SK-N-SH treated with all-trans-retinoic acid at 6 μM for 48 hours (cell line): ENCODE data around the gene DYNC1I1.
A peak's percentile ranks its signal among the peaks of the same experiment; 100 is the strongest.

Experiments
- ATAC-seq: fragments of 200-7000 bp; cut with Tn5 transposase; 3 replicates; pipeline ENCODE4 v1.9.1; 2020; ENCODE audit warnings: mild to moderate bottlenecking, moderate library complexity
- ARNTL ChIP-seq: fragments of 450-650 bp; formaldehyde crosslinking; IDR thresholded peaks from 2 replicates; pipeline ENCODE4 v1.5.0; 2020; ENCODE audit warnings: low read depth, mild to moderate bottlenecking, moderate library complexity, borderline replicate concordance
- CREB5 ChIP-seq: fragments of 250-450 bp; sonication (Bioruptor Pico); IDR thresholded peaks from 2 replicates; pipeline ENCODE4 v1.5.1; 2020; ENCODE audit warnings: low read depth, mild to moderate bottlenecking, moderate library complexity
- CSDC2 ChIP-seq: fragments of 250-450 bp; sonication (Bioruptor Pico); IDR thresholded peaks from 2 replicates; pipeline ENCODE4 v1.5.0; 2020; ENCODE audit warnings: mild to moderate bottlenecking, moderate library complexity
- CSRNP3 ChIP-seq: fragments of 250-450 bp; sonication (Bioruptor Pico); IDR thresholded peaks from 2 replicates; pipeline ENCODE4 v1.5.1; 2021; ENCODE audit warnings: mild to moderate bottlenecking, moderate library complexity
- ESRRG ChIP-seq: fragments of 250-450 bp; sonication (Bioruptor Pico); IDR thresholded peaks from 2 replicates; pipeline ENCODE4 v1.6.1; 2021; ENCODE audit warnings: mild to moderate bottlenecking
- GLIS3 ChIP-seq: fragments of 250-450 bp; sonication (Bioruptor Pico); IDR thresholded peaks from 2 replicates; pipeline ENCODE4 v1.5.0; 2020; ENCODE audit warnings: mild to moderate bottlenecking, moderate library complexity
- ISL1 ChIP-seq: fragments of 250-450 bp; sonication (Bioruptor Pico); IDR thresholded peaks from 2 replicates; pipeline ENCODE4 v2.1.2; 2022; ENCODE audit warnings: mild to moderate bottlenecking, moderate library complexity
- OSR1 ChIP-seq: fragments of 250-450 bp; sonication (Bioruptor Pico); IDR thresholded peaks from 2 replicates; pipeline ENCODE4 v1.8.0; 2022; ENCODE audit warnings: moderate library complexity, mild to moderate bottlenecking, inconsistent platforms
- PATZ1 ChIP-seq: fragments of 250-450 bp; sonication (Bioruptor Pico); IDR thresholded peaks from 2 replicates; pipeline ENCODE4 v1.8.0; 2020; ENCODE audit warnings: mild to moderate bottlenecking, moderate library complexity, borderline replicate concordance
- POU6F1 ChIP-seq: fragments of 250-450 bp; sonication (Bioruptor Pico); IDR thresholded peaks from 2 replicates; pipeline ENCODE4 v1.8.0; 2021; ENCODE audit warnings: low read depth, mild to moderate bottlenecking, moderate library complexity, borderline replicate concordance
- PPARA ChIP-seq: fragments of 250-450 bp; sonication (Bioruptor Pico); IDR thresholded peaks from 2 replicates; pipeline ENCODE4 v1.5.0; 2020; ENCODE audit warnings: mild to moderate bottlenecking, borderline replicate concordance
- RARB ChIP-seq: fragments of 250-450 bp; sonication (Bioruptor Pico); IDR thresholded peaks from 2 replicates; pipeline ENCODE4 v1.8.0; 2021; ENCODE audit warnings: mild to moderate bottlenecking, moderate library complexity
- TCF4 ChIP-seq: fragments of 250-450 bp; sonication (Bioruptor Pico); IDR thresholded peaks from 2 replicates; pipeline ENCODE4 v1.8.0; 2021; ENCODE audit warnings: mild to moderate bottlenecking, moderate library complexity, borderline replicate concordance
- TOX ChIP-seq: fragments of 250-450 bp; sonication (Bioruptor Pico); IDR thresholded peaks from 2 replicates; pipeline ENCODE4 v1.8.0; 2021; ENCODE audit warnings: mild to moderate bottlenecking, moderate library complexity, borderline replicate concordance
- TSHZ2 ChIP-seq: fragments of 250-450 bp; sonication (Bioruptor Pico); IDR thresholded peaks from 2 replicates; pipeline ENCODE4 v1.5.0; 2020; ENCODE audit warnings: mild to moderate bottlenecking, moderate library complexity
- ZC3H10 ChIP-seq: fragments of 250-450 bp; sonication (Bioruptor Pico); IDR thresholded peaks from 2 replicates; pipeline ENCODE4 v1.5.1; 2021; ENCODE audit warnings: mild to moderate bottlenecking, moderate library complexity
- ZFP30 ChIP-seq: fragments of 450-650 bp; formaldehyde crosslinking; IDR thresholded peaks from 2 replicates; pipeline ENCODE4 v1.5.0; 2022; ENCODE audit warnings: mild to moderate bottlenecking, moderate library complexity
- ZNF565 ChIP-seq: fragments of 450-650 bp; formaldehyde crosslinking; conservative IDR thresholded peaks from 2 replicates; pipeline ENCODE4 v1.5.0; 2020; ENCODE audit warnings: low read depth, mild to moderate bottlenecking, moderate library complexity
- ZNF70 ChIP-seq: fragments of 450-650 bp; formaldehyde crosslinking; IDR thresholded peaks from 2 replicates; pipeline ENCODE4 v1.5.0; 2020; ENCODE audit warnings: mild to moderate bottlenecking, moderate library complexity
- ZNF8 ChIP-seq: fragments of 450-650 bp; formaldehyde crosslinking; IDR thresholded peaks from 2 replicates; pipeline ENCODE4 v1.5.0; 2020; ENCODE audit warnings: mild to moderate bottlenecking, moderate library complexity

The DYNC1I1 gene

GRCh38 chr7:95878677-95879076 lies 106.3 kb downstream of the DYNC1I1 start:
- TF ChIP-seq PATZ1 (CRISPR knock-in tag) (no peak), RARB (CRISPR knock-in tag) (no peak), OSR1 (CRISPR knock-in tag) (no peak), GLIS3 (CRISPR knock-in tag) (no peak), ZFP30 (CRISPR knock-in tag) (no peak), ZNF70 (CRISPR knock-in tag) (no peak), TOX (CRISPR knock-in tag) (no peak), POU6F1 (no peak), CREB5 (no peak), ARNTL (CRISPR knock-in tag) (no peak), ZC3H10 (CRISPR knock-in tag) (no peak), ESRRG (CRISPR knock-in tag) (no peak), CSRNP3 (CRISPR knock-in tag) (no peak), CSDC2 (CRISPR knock-in tag) (no peak), ZNF565 (no peak), PPARA (CRISPR knock-in tag) (no peak), TCF4 (no peak)
- TF ChIP-seq, all 23 proteins: peak for 0
- no peak for ATAC-seq

GRCh38 chr7:95881597-95881996 lies 109.2 kb downstream of the DYNC1I1 start:
- ATAC-seq, result no peak
- TF ChIP-seq PATZ1 (CRISPR knock-in tag), result no peak
- no peak for TF ChIP-seq ISL1 (CRISPR knock-in tag)
- TF ChIP-seq CSDC2 (CRISPR knock-in tag), result no peak
- no peak for TF ChIP-seq ARNTL (CRISPR knock-in tag)
- TF ChIP-seq TCF4, result no peak
- TF ChIP-seq ZNF565, result no peak

- no peak for ATAC-seq
- TF ChIP-seq ISL1 (CRISPR knock-in tag), result peak; percentile 19; the same call in 1 of the 2 replicates
- TF ChIP-seq TSHZ2 (CRISPR knock-in tag), result peak; percentile 85
- TF ChIP-seq ZNF8 (CRISPR knock-in tag), result no peak
- no peak for TF ChIP-seq TOX (CRISPR knock-in tag)
- TF ChIP-seq TCF4, result peak; percentile 89
Measured at GRCh38 chr7:95883217-95883616, 110.9 kb downstream of the DYNC1I1 start.
